ENCODE results near the gene CEP70.

GRCh38 chr3:138598534-138598933 is 4.5 kb upstream of the CEP70 start:
- TF ChIP-seq, protein P1, sequence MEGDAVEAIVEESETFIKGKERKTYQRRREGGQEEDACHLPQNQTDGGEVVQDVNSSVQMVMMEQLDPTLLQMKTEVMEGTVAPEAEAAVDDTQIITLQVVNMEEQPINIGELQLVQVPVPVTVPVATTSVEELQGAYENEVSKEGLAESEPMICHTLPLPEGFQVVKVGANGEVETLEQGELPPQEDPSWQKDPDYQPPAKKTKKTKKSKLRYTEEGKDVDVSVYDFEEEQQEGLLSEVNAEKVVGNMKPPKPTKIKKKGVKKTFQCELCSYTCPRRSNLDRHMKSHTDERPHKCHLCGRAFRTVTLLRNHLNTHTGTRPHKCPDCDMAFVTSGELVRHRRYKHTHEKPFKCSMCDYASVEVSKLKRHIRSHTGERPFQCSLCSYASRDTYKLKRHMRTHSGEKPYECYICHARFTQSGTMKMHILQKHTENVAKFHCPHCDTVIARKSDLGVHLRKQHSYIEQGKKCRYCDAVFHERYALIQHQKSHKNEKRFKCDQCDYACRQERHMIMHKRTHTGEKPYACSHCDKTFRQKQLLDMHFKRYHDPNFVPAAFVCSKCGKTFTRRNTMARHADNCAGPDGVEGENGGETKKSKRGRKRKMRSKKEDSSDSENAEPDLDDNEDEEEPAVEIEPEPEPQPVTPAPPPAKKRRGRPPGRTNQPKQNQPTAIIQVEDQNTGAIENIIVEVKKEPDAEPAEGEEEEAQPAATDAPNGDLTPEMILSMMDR (IDR thresholded peaks at IDR 0.05): no peak
- TF ChIP-seq POLR2A (IDR thresholded peaks at IDR 0.05) (no peak), EP300 (IDR thresholded peaks at IDR 0.05) (no peak)
